ENCODE results near the gene FBN3. TPM values are rescaled to one million over a fixed set of nuclear protein-coding genes. Genes with fewer than 3 reads are reported as not detected.

The FBN3 gene
- polyA plus RNA-seq, 1 donor: 3.5 TPM

DNA sequence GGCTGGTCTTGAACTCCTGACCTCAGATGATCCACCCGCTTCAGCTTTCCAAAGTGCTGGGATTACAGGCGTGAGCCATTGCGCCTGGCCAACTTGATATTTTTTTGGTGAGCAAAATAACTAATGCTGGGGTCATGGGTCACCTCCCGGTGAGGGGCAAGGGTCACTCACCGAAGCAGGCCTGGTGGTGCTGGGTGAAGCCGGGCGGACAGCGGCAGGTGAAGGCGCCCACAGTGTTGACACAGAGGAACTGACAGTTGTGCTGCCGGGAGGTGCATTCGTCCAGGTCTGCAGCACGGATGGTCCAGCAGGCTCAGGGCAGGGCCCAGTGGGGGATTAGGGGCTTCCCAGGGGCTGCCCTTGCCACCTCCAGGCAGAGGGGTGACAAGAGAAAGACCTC lies 68.6 kb downstream of the FBN3 start:
- WGBS (ENCODE audit: insufficient coverage, low lambda C conversion rate): no CpG with 5 or more reads among the region's 12 CpGs
- peaks cover 2% of the 10 kb centered on the region for H3K9me3 ChIP-seq (ENCODE audit: control insufficient read depth, low read depth, low read length)
- H3K36me3 ChIP-seq (ENCODE audit: control insufficient read depth, insufficient read depth, low read length): no peaks in the 10 kb centered on the region
- DNase-seq: no peak
- H3K4me3 ChIP-seq (ENCODE audit: low read length): no peak overlapping the region
- peaks cover 7% of the 10 kb centered on the region for H3K4me1 ChIP-seq (ENCODE audit: control insufficient read depth, insufficient read depth, low read length)
- H3K27ac ChIP-seq (ENCODE audit: low read length): no peak overlapping the region
- no peaks in the 10 kb centered on the region for H3K27me3 ChIP-seq (ENCODE audit: control insufficient read depth, insufficient read depth, low read length)

DNA sequence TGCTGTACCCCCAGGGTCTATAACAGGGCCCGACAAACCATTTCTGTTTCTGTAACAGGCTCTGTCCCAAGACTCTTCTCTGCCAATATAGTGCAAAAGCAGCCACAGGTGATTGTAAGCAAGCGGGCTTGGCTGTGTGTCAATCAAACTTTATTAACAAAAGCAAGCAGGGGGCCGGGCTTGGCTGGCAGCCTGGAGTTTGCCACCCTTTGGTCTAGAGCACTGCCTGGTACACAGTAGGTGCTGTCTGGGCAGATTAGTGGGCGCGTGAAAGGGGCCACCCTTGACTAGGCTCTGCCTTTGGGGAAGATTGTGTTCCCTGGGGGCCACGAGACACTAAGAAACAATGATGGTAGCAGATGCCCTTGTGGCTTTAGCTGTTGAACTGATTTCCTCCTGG lies 69.4 kb downstream of the FBN3 start:
- H3K9me3 ChIP-seq (ENCODE audit: control insufficient read depth, low read depth, low read length): peaks cover 2% of the 10 kb centered on the region
- H3K36me3 ChIP-seq (ENCODE audit: control insufficient read depth, insufficient read depth, low read length): no peaks in the 10 kb centered on the region
- WGBS (ENCODE audit: insufficient coverage, low lambda C conversion rate): no CpG with 5 or more reads among the region's 6 CpGs
- peaks cover under 1% of the 10 kb centered on the region for H3K4me1 ChIP-seq (ENCODE audit: control insufficient read depth, insufficient read depth, low read length)
- no peak overlapping the region for H3K4me3 ChIP-seq (ENCODE audit: low read length)
- H3K27me3 ChIP-seq (ENCODE audit: control insufficient read depth, insufficient read depth, low read length): no peaks in the 10 kb centered on the region
- no peak for DNase-seq
- H3K27ac ChIP-seq (ENCODE audit: low read length): no peak overlapping the region

DNA sequence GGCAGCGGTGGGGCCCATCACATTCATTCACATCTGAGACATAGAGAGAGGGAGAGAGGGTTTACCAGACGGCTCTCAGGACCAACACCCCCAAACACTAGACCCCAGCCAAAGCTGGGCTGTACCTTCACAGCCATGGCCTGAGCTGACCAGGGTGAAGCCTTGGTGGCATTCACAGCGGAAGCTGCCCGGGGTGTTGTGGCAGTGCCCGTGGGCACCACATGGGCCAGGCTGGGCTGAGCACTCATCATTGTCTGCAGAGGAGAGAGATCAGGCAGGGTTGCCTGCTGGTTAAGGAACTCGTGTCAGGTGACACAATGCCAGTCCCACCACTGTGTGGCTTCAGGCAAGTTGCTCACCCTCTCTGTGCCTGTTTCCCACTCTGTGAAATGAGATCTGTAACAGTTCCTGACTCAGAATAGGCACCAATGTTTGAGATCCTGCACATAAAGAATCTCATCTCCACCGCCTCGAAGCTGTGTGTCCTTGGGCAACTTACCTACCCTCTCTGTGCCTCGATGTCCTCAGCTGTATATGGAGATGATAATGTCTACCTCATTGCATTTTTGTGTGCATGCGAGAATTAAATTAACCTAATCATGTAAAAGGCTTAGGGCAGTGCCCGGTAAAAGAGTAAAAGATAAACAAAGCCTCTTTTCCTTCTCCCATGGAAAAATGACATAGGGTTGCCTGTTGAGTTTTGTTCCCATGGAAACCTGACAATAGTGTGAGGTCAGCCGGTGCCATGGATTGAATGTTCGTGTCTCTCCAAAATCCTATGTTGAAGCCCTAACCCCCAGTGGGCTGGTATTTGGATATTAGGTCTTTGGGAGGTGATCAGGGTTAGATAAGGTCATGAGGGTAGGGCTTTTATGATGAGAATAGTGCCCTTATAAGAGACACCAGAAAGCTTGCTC lies 74.0 kb downstream of the FBN3 start:
- WGBS (ENCODE audit: insufficient coverage, low lambda C conversion rate): 60% methylated on average over 2 of the region's 13 CpGs
- no peak for DNase-seq
- no peaks in the 10 kb centered on the region for H3K4me1 ChIP-seq (ENCODE audit: control insufficient read depth, insufficient read depth, low read length)
- H3K9me3 ChIP-seq (ENCODE audit: control insufficient read depth, low read depth, low read length): no peaks in the 10 kb centered on the region
- no peaks in the 10 kb centered on the region for H3K36me3 ChIP-seq (ENCODE audit: control insufficient read depth, insufficient read depth, low read length)
- H3K27me3 ChIP-seq (ENCODE audit: control insufficient read depth, insufficient read depth, low read length): no peaks in the 10 kb centered on the region
- H3K4me3 ChIP-seq (ENCODE audit: low read length): no peak overlapping the region
- no peak overlapping the region for H3K27ac ChIP-seq (ENCODE audit: low read length)

DNA sequence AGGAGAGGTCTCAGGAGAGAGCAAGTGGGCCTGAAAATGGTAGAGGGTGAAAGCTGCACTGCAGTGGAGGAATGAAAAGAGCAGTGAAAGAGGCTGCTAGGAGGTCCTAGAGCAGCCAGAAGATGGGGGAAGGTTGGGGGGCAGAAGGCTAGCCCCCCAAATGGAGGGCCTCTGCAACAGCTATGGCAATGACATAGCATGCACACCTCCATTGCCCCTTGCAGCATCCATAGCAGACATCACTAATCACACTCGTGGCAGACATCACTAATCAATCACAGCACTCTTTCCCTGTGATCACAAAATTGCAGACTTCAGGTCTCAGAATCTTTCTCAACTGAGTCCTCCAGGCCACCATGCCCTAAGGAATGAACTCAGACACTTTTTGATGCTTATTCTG lies 74.9 kb downstream of the FBN3 start:
- WGBS (ENCODE audit: insufficient coverage, low lambda C conversion rate): no CpG with 5 or more reads among the region's 1 CpG
- Histone ChIP-seq H3K27ac (ENCODE audit: low read length) (no peak overlapping the region), H3K36me3 (ENCODE audit: control insufficient read depth, insufficient read depth, low read length) (no peaks in the 10 kb centered on the region), H3K9me3 (ENCODE audit: control insufficient read depth, low read depth, low read length) (peaks cover 6% of the 10 kb centered on the region), H3K4me3 (ENCODE audit: low read length) (no peak overlapping the region), H3K4me1 (ENCODE audit: control insufficient read depth, insufficient read depth, low read length) (no peaks in the 10 kb centered on the region), H3K27me3 (ENCODE audit: control insufficient read depth, insufficient read depth, low read length) (no peaks in the 10 kb centered on the region)
- DNase-seq: no peak

DNA sequence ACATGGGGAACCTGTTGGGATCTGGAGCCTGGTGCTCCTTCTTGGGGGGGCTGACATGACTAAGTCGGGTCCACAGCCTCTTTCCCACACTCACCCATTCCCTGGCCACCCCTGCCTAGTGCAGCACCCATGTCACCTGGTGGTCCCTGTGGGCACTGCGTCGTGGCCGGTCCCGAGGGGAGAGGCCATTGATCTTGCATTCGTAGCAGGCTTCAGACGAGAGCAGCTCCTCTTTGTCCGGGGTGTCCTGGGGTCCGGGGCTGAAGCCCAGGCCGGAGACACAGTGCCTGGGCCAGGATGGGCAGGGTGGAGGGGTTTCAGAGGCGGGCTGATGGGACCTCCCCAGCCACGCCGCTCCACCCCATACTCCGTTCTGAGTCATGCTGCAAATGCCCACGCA lies 77.5 kb downstream of the FBN3 start:
- no peaks in the 10 kb centered on the region for H3K36me3 ChIP-seq (ENCODE audit: control insufficient read depth, insufficient read depth, low read length)
- no peaks in the 10 kb centered on the region for H3K4me1 ChIP-seq (ENCODE audit: control insufficient read depth, insufficient read depth, low read length)
- no peak overlapping the region for H3K27ac ChIP-seq (ENCODE audit: low read length)
- H3K27me3 ChIP-seq (ENCODE audit: control insufficient read depth, insufficient read depth, low read length): no peaks in the 10 kb centered on the region
- peaks cover 13% of the 10 kb centered on the region for H3K9me3 ChIP-seq (ENCODE audit: control insufficient read depth, low read depth, low read length)
- no peak for DNase-seq
- no peak overlapping the region for H3K4me3 ChIP-seq (ENCODE audit: low read length)
- WGBS (ENCODE audit: insufficient coverage, low lambda C conversion rate): no CpG with 5 or more reads among the region's 15 CpGs

DNA sequence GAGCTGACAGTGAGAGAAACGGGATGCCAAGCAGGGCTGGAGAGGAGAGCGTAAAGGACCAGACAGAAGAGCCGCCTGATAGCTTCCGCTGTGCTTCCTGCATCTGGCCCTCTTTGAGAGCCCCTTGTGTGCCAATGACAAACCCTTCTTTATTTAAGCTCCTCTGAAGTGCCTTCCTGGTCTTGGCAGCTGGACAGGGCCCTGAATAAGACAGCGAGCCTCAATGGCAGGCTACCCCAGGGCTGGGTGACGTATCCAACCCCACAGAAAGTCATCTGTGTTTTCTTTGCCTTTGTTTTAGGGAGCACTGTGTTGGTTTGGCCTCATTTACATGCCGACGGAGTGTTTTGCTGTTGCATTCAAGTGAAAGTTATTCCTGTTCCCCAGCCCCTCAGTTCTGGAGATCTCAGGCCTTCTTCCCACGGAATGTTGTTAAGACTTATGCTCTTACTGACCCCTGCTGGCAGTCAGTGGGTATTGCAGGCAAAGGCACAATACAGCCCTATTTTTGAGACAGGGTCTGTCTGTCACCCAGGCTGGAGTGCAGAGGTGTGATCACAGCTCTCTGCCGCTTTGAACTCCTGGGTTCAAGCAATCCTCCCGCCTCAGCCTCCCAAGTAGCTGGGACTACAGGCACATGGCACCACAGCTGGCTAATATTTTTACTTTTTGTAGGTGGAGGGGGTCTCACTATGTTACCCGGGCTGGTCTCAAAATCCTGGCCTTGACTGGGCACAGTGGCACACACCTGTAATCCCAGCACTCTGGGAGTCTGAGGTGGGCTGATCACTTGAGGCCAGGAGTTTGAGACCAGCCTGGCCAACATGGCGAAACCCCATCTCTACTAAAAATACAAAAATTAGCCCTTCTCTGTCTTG lies 80.1 kb downstream of the FBN3 start:
- Histone ChIP-seq H3K4me3 (ENCODE audit: low read length) (no peak overlapping the region), H3K4me1 (ENCODE audit: control insufficient read depth, insufficient read depth, low read length) (peaks cover 9% of the 10 kb centered on the region), H3K27ac (ENCODE audit: low read length) (no peak overlapping the region), H3K27me3 (ENCODE audit: control insufficient read depth, insufficient read depth, low read length) (no peaks in the 10 kb centered on the region), H3K9me3 (ENCODE audit: control insufficient read depth, low read depth, low read length) (peaks cover 17% of the 10 kb centered on the region), H3K36me3 (ENCODE audit: control insufficient read depth, insufficient read depth, low read length) (no peaks in the 10 kb centered on the region)
- WGBS (ENCODE audit: insufficient coverage, low lambda C conversion rate): no CpG with 5 or more reads among the region's 13 CpGs
- DNase-seq: no peak

DNA sequence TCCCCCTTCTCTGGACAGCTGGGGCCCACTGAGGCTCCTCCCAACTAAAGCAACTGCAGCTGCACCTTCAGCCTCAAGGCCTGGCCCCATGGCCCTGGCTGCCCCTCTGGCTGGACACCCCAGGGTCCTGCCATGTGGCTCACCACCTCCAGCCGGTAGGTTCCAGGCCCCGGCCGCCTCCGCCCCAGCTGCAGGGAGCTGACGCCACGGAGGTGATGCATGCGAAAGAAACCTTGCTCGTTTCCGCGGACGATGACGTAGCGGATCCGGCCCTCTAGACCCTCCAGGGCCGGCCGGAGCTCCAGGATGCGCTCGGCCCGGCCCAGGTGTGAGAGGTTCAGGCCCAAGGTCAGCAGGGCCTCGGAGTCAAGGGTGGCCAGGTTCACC lies 83.5 kb downstream of the FBN3 start:
- no peaks in the 10 kb centered on the region for H3K27me3 ChIP-seq (ENCODE audit: control insufficient read depth, insufficient read depth, low read length)
- no peak for DNase-seq
- no CpG with 5 or more reads among the region's 20 CpGs for WGBS (ENCODE audit: insufficient coverage, low lambda C conversion rate)
- peaks cover 13% of the 10 kb centered on the region for H3K36me3 ChIP-seq (ENCODE audit: control insufficient read depth, insufficient read depth, low read length)
- peaks cover 9% of the 10 kb centered on the region for H3K4me1 ChIP-seq (ENCODE audit: control insufficient read depth, insufficient read depth, low read length)
- peak overlapping the region; percentile 27 for H3K27ac ChIP-seq (ENCODE audit: low read length)
- H3K4me3 ChIP-seq (ENCODE audit: low read length): no peak overlapping the region
- H3K9me3 ChIP-seq (ENCODE audit: control insufficient read depth, low read depth, low read length): peaks cover 17% of the 10 kb centered on the region

DNA sequence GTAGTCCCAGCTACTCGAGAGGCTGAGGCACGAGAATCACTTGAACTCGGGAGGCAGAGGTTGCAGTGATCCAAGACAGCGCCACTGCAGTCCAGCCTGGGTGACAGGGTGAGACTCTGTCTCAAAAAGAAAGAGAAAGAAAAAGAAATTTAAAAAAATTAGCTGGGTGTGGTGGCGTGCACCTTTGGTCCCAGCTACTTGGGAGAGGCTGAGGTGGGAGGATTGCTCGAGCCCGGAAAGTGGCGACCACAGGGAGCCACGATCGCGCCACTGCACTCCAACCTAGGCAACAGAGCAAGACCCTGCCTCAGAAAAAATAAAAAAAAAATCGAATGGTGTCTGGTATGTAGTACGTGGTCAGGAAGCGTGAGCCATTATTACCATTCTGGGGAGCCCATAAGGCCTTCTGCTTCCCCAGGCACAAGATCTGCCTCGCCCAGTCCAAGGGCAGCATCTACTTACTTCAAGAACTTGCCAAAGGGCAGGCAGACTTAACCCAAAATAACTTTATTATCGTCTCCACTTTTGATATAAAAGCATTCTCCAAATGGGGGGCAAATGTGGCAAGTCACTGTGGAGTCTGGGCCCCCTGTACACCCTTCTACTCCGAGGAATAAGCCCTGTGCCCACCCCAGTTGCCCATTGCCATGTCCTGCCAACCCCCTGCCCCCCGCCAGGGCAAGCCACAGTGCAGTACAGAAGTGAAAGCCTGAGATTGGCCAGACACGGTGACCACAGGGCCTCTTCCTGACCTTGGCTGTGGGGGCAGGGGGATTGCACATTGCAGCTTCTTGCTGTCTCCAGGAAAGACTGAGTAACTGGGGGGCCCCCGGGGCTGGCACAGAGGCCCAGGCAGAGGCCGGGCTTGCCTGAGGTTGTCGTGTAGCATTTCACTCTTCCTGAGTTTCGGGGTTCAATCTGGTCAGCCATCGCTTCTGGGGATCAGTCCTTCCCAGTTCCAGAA lies 84.2 kb downstream of the FBN3 start:
- no peak overlapping the region for H3K4me3 ChIP-seq (ENCODE audit: low read length)
- peak; percentile 37 to 80 for DNase-seq
- peaks cover 9% of the 10 kb centered on the region for H3K4me1 ChIP-seq (ENCODE audit: control insufficient read depth, insufficient read depth, low read length)
- no peaks in the 10 kb centered on the region for H3K27me3 ChIP-seq (ENCODE audit: control insufficient read depth, insufficient read depth, low read length)
- WGBS (ENCODE audit: insufficient coverage, low lambda C conversion rate): 67% methylated on average over 1 of the region's 24 CpGs
- peak overlapping the region; percentile 27 for H3K27ac ChIP-seq (ENCODE audit: low read length)
- peaks cover 16% of the 10 kb centered on the region for H3K36me3 ChIP-seq (ENCODE audit: control insufficient read depth, insufficient read depth, low read length)
- peaks cover 17% of the 10 kb centered on the region for H3K9me3 ChIP-seq (ENCODE audit: control insufficient read depth, low read depth, low read length)

DNA sequence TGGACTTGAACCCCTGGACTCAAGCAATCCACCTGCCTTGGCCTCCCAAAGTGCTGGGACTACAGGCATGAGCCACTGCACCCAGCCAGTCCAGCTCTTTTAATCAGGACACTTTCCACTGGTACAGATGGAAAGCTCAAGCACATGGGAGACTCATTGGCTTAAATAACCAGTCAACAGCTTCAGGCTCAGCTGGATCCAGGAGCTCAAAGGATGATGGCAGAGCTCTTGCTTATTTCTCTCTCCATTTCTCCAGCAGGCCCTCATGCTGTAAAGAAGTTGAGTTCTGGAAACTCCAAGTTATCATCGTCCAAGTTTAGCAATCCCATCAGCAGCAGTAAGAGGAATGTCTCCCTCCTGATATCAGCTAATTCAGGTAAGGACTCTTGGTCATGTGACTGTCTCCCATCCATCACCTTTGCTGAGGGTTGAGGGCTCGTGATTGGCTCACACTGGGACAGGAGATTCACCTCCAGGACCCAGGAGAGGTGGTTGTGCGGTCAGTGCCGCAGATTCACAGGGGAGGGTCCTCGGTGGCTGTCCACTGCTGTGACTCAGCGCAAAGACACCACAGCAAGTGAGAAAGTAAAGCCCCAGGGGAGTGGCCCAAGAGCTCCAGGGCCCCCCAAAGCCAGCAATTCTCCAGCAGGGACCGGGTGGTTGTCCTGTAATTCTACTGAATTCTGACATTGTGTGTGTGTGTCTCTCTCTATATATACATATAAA lies 91.7 kb downstream of the FBN3 start:
- H3K27ac ChIP-seq (ENCODE audit: low read length): no peak overlapping the region
- WGBS (ENCODE audit: insufficient coverage, low lambda C conversion rate): no CpG with 5 or more reads among the region's 7 CpGs
- peaks cover 14% of the 10 kb centered on the region for H3K4me1 ChIP-seq (ENCODE audit: control insufficient read depth, insufficient read depth, low read length)
- no peaks in the 10 kb centered on the region for H3K9me3 ChIP-seq (ENCODE audit: control insufficient read depth, low read depth, low read length)
- H3K27me3 ChIP-seq (ENCODE audit: control insufficient read depth, insufficient read depth, low read length): no peaks in the 10 kb centered on the region
- peaks cover 21% of the 10 kb centered on the region for H3K36me3 ChIP-seq (ENCODE audit: control insufficient read depth, insufficient read depth, low read length)
- no peak for DNase-seq
- no peak overlapping the region for H3K4me3 ChIP-seq (ENCODE audit: low read length)

Data from large intestine (tissue), 3 donors.